Epithelial cell of proximal tubule (primary cell): ENCODE measurements around the gene PRR33. TPM values are rescaled to one million over a fixed set of nuclear protein-coding genes. Genes with fewer than 3 reads are reported as not detected.

Experiments used
- DNase-seq: peaks from one replicate; pipeline ENCODE4 v3.0.0-alpha.2; 2011; ENCODE audit warnings: low read depth
- H3K4me3 ChIP-seq: 2 replicates; pipeline ENCODE4 v1.5.1; 2011; ENCODE audit warnings: low read depth, mild to moderate bottlenecking, low read length
- CTCF ChIP-seq: conservative IDR thresholded peaks from 2 replicates; pipeline ENCODE4 v1.5.1; 2012; ENCODE audit warnings: low read depth, mild to moderate bottlenecking, low read length
- total RNA-seq: library from RNA; depleted of rRNA; stranded (reverse); fragments of >200 nt; gene quantifications from 2 replicates; pipeline ENCODE4 v1.2.3, GENCODE V29; 2015

PRR33 gene
- total RNA-seq, 1 donor from 2014 or later, result not detected

- TF ChIP-seq CTCF, result no peak
- no peak for DNase-seq
Observed at GRCh38 chr11:1936072-1936780, 44.5 kb upstream of the PRR33 start.

GRCh38 chr11:1935156-1936071 lies 43.7 kb upstream of the PRR33 start:
- no peak for DNase-seq
- TF ChIP-seq CTCF, result no peak
- H3K4me3 ChIP-seq, result no peak overlapping the region

More at GRCh38 chr11:1936072-1936780, 44.5 kb upstream of the PRR33 start:
- no peak overlapping the region for H3K4me3 ChIP-seq

GRCh38 chr11:1934335-1935155 lies 42.9 kb upstream of the PRR33 start:
- TF ChIP-seq CTCF, result no peak
- DNase-seq, result no peak

GRCh38 chr11:1933416-1934334 lies 42.0 kb upstream of the PRR33 start:
- no peak for TF ChIP-seq CTCF
- no peak for DNase-seq
- H3K4me3 ChIP-seq, result no peak overlapping the region

More at GRCh38 chr11:1934335-1935155, 42.9 kb upstream of the PRR33 start:
- H3K4me3 ChIP-seq, result no peak overlapping the region

GRCh38 chr11:1932681-1933080 lies 41.0 kb upstream of the PRR33 start:
- no peak for TF ChIP-seq CTCF
- DNase-seq, result no peak
- H3K4me3 ChIP-seq, result no peak overlapping the region

GRCh38 chr11:1932105-1932480 lies 40.4 kb upstream of the PRR33 start:
- DNase-seq, result no peak
- no peak for TF ChIP-seq CTCF
- H3K4me3 ChIP-seq, result no peak overlapping the region
